ENCODE results near the gene EHMT2.

The EHMT2 gene

GRCh38 chr6:31837369-31838113 lies 60.0 kb downstream of the EHMT2 start:
- no peak for DNase-seq

GRCh38 chr6:31836474-31837368 lies 60.8 kb downstream of the EHMT2 start:
- DNase-seq, result no peak

- DNase-seq, result peak; percentile 27
These were observed 61.4 kb downstream of the EHMT2 start for GRCh38 chr6:31836047-31836473.

GRCh38 chr6:31834367-31835250 lies 62.9 kb downstream of the EHMT2 start:
- peak; percentile 96 for DNase-seq

- no peak for DNase-seq
These were observed 65.9 kb downstream of the EHMT2 start for GRCh38 chr6:31831350-31832215.

GRCh38 chr6:31830886-31831335 lies 66.6 kb downstream of the EHMT2 start:
- no peak for DNase-seq
